RWPE1 (cell line): ENCODE results near the gene WARS2.
"Not testable (repeated sequence)": the region's sequence is repeated elsewhere in the genome, so short reads cannot be mapped to it uniquely, and the experiment has no call there.

ENCODE experiments used
- CTCF ChIA-PET: fragments of 350-600 bp; sonication (Branson Sonifier 250); formaldehyde crosslinking; extraction: SDS; loops from one replicate; lab custom pipeline; 2021; lab: Yijun Ruan, JAX
- POLR2A ChIA-PET: fragments of 400-600 bp; formaldehyde crosslinking; extraction: SDS; loops from one replicate; lab custom pipeline; 2020; ENCODE audit warnings: antibody characterized with exemption; ENCODE audit not compliant: low non-redundant PET; lab: Yijun Ruan, JAX
- DNase-seq: peaks from one replicate; pipeline ENCODE4 v3.0.0; 2012; ENCODE audit warnings: low spot score
- H3K27ac ChIP-seq: fragments of 450-650 bp; 2 replicates; pipeline ENCODE4 v1.5.1; 2017
- TF ChIP-seq, protein P1 (sequence below): fragments of 450-650 bp; conservative IDR thresholded peaks from 2 replicates; pipeline ENCODE4 v1.5.1; 2017; ENCODE audit warnings: low read depth, mild to moderate bottlenecking

Gene WARS2

DNA sequence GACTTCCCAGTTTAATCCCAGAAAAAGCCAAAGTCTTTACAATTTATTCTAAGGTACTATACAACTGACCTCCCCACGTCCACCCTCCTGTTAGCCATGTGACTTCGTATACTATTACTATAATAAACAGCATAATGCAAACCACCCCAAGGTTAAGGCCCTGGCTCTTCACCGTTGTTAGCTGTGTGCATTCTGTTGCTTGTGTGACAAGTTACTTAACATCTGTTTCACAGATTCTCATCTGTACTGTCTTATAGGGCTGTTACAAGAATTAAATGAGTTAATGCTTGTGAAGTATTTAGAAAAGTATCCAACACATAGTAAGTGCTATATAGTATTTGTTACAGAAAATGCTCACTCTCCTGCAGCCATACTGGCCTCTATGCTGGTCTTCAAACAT is 15.7 kb downstream of the WARS2 start:
- no peak overlapping the region for H3K27ac ChIP-seq
- POLR2A ChIA-PET = no interaction called here
- no peak for DNase-seq
- TF ChIP-seq, protein P1, sequence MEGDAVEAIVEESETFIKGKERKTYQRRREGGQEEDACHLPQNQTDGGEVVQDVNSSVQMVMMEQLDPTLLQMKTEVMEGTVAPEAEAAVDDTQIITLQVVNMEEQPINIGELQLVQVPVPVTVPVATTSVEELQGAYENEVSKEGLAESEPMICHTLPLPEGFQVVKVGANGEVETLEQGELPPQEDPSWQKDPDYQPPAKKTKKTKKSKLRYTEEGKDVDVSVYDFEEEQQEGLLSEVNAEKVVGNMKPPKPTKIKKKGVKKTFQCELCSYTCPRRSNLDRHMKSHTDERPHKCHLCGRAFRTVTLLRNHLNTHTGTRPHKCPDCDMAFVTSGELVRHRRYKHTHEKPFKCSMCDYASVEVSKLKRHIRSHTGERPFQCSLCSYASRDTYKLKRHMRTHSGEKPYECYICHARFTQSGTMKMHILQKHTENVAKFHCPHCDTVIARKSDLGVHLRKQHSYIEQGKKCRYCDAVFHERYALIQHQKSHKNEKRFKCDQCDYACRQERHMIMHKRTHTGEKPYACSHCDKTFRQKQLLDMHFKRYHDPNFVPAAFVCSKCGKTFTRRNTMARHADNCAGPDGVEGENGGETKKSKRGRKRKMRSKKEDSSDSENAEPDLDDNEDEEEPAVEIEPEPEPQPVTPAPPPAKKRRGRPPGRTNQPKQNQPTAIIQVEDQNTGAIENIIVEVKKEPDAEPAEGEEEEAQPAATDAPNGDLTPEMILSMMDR = no peak
- CTCF ChIA-PET = no interaction called here

GRCh38 chr1:119121872-119122271 is 18.6 kb downstream of the WARS2 start:
- POLR2A ChIA-PET, H3K27ac ChIP-seq, DNase-seq: not testable (repeated sequence)
- CTCF ChIA-PET = interaction anchor here (0.6 kb wide), 1 partner anchor 364 kb away, joined by 3 read pairs; no protein-coding TSS in a partner anchor

DNA sequence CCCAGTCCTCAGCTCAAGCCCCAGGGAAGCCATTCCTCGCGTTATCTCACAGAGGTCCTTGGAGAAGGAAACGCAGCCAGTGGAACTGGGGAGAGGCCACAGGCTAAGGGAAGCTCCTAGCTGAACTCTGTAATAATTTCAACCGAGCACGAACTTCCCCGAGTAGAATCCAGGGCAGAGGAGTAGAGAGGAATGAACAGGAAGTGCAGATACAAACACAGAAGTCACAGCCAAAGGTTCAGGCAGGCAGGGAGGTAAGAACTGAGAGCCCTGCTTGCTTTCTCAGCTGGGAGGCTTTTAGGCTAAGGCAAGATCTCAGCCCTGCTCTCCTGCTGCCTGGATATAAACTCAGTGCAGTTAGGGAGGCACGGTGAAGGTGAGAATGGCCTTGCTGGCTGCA is 23.7 kb downstream of the WARS2 start:
- CTCF ChIA-PET = interaction anchor here (0.6 kb wide), 1 partner anchor 240 kb away, joined by 4 read pairs; no protein-coding TSS in a partner anchor
- TF ChIP-seq, protein P1 = no peak
- no peak for DNase-seq
- no peak overlapping the region for H3K27ac ChIP-seq
- POLR2A ChIA-PET = no interaction called here

DNA sequence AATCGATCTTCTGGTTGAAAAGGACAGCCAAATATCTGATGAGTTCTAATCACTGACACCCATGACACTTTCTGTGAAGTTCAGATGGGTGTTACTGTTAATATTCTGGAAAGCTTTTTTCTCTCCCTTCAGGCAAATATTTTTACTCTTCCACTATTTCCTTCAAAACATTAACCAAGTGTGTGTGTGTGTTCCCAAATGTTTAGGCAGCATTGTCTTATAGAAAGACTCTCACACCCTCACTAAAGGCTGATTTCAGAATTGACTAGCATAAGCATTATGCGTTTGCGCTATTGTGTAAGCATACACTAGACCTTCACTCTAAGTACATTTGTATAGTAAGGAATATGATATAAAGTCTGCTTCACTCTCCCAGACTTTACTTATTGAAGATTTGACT is 24.7 kb downstream of the WARS2 start:
- ChIA-PET POLR2A (no interaction called here), CTCF (interaction anchor here (0.7 kb wide), 1 partner anchor 220 kb away, joined by 7 read pairs; no protein-coding TSS in a partner anchor)
- H3K27ac ChIP-seq = no peak overlapping the region
- TF ChIP-seq, protein P1 = no peak
- no peak for DNase-seq

- CTCF ChIA-PET = no interaction called here
- DNase-seq = no peak
- TF ChIP-seq, protein P1 = no peak
- POLR2A ChIA-PET = no interaction called here
- no peak overlapping the region for H3K27ac ChIP-seq
These were observed 25.1 kb downstream of the WARS2 start for GRCh38 chr1:119115311-119115710.

DNA sequence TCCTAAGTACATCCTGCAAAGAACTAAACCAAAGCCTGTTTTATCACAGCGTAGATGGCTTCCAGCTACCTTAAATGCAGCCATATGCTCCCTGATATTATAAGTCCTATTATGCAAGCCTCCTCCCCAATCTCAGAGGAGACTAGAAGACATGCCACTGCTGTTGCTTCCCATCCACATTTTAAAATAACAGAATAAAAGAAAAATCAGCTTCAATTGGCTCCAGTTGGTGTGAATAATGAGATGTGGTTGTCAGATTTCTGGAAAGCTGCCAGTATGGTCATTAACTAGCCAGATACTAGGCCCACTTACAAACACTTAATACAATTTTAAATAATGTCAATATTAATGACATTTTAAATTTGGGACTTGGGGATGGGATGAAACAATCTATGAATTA is 25.7 kb downstream of the WARS2 start:
- no peak for DNase-seq
- POLR2A ChIA-PET = no interaction called here
- CTCF ChIA-PET = no interaction called here

DNA sequence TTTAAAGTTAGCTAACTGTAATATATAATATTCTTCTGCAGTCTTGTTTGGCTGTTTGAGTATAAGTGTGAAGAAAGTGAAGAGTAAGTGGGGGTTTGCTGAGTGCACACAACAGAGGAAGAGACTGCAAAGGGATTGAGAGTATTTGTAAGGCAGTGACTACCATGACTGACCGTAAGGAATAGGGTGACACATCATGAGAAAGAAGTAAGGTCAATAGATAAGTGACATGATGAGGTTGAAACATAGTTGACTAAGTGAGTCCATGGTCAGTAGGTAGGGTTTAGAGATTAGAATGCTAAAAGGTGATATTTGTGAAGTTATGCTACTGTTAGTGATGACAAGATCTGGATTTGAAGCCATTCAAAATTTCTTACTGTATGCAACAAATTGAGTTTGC is 27.7 kb downstream of the WARS2 start:
- H3K27ac ChIP-seq = no peak overlapping the region
- CTCF ChIA-PET = no interaction called here
- TF ChIP-seq, protein P1 = no peak
- no peak for DNase-seq
- POLR2A ChIA-PET = no interaction called here

More for the DNA sequence above, 25.7 kb downstream of the WARS2 start:
- TF ChIP-seq, protein P1 = no peak
- H3K27ac ChIP-seq = no peak overlapping the region
